Activated CD8-positive, alpha-beta memory T cell treated with anti-CD3 and anti-CD28 coated beads, Interleukin-2, amount 50 U/mL, for 1 hour (primary cell): ENCODE data around the gene GOLGA8F.
"Not testable (repeated sequence)": the region's sequence is repeated elsewhere in the genome, so short reads cannot be mapped to it uniquely, and the experiment has no call there.

Experiments used
- DNase-seq: peaks from one replicate; pipeline ENCODE4 v3.0.0-alpha.2; 2020; ENCODE audit errors: extremely low read depth

GOLGA8F gene, protein sequence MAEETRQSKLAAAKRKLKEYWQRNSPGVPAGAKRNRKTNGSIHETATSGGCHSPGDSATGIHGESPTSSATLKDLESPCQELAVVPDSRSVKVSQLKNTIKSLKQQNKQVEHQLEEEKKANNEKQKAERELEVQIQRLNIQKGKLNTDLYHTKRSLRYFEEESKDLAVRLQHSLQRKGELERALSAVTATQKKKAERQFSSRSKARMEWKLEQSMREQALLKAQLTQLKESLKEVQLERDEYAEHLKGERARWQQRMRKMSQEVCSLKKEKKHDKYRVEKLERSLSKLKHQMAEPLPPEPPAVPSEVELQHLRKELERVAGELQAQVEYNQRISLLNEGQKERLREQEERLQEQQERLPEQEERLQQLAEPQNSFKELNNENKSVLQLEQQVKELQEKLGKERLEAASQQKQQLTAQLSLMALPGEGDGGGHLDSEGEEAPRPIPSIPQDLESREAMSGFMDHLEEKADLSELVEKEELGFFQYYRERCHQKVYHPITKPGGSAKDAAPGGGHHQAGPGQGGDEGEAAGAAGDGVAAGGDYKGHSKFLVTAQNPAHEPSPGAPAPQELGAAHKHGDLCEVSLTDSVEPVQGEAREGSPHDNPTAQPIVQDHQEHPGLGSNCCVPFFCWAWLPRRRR

DNA sequence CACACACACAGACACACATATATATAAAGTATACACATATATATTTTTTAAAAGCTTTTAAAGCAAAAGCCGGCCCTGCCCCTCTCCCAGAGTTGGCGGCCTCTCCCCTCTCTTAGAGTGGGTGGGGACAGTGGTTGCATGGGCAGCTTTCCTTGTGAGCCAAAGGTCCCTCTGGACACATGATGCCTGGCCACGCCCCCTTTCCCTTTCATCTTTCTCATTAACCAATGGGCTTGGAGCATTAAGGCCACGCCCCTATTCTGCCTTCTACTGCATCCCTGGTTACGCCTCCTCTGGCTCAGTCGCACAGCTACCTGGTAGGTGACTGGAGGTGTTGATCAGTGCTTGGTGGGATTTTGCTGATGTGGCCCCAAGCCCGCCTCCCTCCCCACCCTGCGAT, at the start of gene GOLGA8F:
Gene GOLGA8F, plus strand, starts transcription at position 301 of the 400 bp plus-strand sequence. Its CDS starts 98 bp downstream, at position 399.
- not testable (repeated sequence) for DNase-seq

DNA sequence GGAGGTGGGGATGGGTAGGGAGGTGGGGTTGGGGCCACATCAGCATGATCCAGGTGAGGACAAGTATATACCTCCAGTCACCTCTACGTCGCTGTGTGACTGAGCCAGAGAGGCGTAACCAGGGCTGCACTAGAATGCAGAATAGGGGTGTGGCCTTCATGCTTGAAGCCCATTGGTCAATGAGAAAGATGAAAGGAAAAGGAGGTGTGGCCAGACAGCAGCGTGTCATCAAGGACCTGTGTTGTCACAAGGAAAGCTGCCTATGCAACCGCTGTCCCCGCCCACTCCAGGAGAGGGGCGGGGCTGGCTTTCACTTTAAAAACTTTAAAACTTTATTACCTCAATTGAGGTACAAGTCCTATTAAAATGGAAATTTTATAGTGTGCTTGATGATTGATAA, 20.5 kb upstream of the GOLGA8F start, which contains the start of gene GOLGA6L24:
Gene GOLGA6L24, minus strand, starts transcription at position 101 of the 400 bp plus-strand sequence. Its CDS starts 61 bp downstream, at position 40.
- DNase-seq = not testable (repeated sequence)

DNA sequence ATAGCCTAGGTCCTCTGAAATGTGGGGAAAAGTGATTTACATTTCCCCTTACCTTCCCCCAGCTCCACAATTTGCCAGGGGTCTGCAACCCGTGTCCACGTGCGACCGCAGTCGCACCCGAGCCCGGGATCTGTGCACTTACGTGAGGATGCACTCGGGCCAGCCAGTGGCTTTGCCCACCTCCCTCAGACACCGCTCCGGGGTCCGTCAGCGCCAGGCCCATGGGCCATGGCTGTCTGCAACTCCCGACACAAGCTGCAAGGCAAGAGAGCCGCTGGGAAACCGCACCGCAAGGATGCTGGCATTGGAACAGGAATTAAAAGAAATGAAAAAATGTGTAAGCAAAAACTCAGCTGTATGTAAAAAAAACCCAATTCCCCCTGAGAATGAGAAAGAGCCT, 13.0 kb upstream of the GOLGA8F start:
- DNase-seq = not testable (repeated sequence)

DNA sequence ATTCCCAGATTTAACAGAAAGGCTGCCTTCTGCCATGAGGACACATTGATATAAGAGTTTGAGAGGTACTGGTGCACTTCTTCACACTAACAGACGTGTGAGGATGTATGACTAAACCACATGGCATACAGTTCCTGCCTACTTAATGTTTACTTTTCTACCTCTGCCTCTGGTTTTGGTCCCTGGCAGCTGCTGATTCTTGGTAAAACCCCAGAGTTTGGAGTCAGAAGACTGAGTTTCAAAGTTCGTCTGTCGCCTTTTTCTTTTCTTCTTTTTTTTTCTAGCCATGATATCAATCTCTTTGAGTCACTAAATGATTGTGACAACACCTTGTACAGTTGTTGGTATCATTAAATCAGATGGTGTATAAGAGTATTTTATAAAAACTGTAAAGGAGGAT, 1.6 kb downstream of the GOLGA8F start:
- not testable (repeated sequence) for DNase-seq

DNA sequence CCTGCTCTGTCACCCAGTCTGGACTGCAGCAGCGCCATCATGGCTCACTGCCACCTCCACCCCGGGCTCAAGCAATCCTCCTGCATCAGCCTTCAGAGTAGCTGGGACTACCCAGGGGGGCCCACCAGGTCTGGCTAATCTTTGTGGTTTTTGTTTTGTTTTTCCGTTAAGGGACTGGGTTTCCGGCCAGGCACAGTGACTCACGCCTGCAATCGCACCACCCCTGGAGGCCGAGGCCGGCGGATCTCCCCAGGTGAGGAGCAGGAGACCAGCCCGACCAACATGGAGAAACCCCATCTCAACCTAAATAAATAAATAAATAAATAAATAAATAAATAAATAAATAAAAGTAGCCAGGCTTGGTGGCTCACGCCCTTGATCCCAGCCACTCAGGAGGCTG, 17.6 kb downstream of the GOLGA8F start:
- not testable (repeated sequence) for DNase-seq

DNA sequence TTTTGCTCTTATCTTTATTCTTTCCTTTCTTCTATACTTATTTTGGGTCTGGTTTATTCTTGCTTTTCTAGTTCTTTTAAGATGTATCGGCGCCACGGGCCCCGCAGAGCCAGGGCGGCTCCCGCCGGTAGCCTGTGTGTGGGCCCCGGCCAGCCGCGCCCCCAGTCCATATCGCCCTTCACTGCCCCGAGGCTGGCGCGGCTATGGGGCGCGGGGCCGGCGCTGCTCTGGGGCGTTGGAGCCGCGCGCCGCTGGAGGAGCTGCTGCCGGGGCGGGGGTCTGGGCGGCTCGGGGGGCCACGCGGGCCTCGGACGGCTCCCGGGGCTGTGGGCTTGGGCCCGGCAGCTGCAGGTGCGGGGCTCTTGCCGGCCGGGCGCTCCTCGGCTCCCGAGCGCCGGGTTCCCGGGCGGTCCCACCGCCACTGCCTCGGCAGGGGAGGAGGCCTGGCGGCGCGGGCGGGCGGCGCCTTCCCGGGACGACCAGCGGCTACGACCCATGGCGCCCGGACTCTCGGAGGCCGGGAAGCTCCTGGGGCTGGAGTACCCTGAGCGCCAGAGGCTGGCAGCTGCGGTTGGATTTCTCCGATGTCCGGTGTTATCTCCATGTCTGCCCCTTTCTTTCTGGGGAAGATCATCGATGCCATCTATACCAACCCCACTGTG, 24.4 kb downstream of the GOLGA8F start:
- not testable (repeated sequence) for DNase-seq

DNA sequence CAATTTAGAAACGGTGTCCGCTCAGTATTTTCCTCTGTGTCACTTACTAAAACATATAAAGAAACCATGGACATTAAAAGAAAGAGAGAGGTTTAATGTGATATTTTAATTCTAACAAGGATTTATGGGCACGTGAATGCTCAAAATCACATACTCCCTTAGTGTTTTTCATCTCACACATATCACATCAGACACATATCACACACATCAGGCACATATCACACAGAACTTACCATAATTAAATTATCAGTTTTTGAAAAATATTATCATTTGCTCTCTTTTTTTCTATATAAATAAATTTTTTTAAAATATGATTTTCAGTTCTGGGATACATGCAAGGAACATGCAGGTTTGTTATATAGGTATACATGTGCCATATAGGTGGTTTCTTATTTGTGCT, 42.0 kb downstream of the GOLGA8F start:
- DNase-seq = not testable (repeated sequence)

DNA sequence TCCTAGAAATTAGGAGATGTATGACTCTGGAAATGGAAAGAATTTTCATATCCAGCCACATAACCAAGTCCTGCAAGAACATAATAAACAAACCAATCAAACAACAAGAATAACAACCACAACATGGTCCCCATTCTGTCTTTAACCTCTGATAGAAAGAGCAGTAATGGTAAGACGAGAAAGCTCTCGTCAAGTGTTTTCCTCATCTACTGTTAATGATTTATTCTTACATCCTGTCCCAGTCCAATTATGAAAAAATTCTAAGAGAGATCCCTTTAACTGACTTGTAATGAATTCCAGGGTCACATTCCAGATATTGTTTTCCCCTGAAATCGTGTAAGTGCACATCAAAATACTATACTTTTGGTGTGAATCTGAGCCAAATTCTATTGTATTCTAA, 57.1 kb downstream of the GOLGA8F start:
- not testable (repeated sequence) for DNase-seq
